Mesenchymal stem cell (in vitro differentiated cells and primary cell): Measurements from ENCODE around the gene LRRK2.

Source experiments
- DNase-seq: peaks from one replicate; pipeline ENCODE4 v3.0.0-alpha.2; 2013
- H2AFZ ChIP-seq: one replicate; pipeline ENCODE4 v1.6.1; 2013; ENCODE audit warnings: low read depth, mild to moderate bottlenecking, control low read depth, inconsistent platforms, low read length, moderate library complexity
- H2AK5ac ChIP-seq: 2 replicates; pipeline ENCODE4 v1.6.1; 2013; ENCODE audit warnings: low read length, moderate library complexity, mild to moderate bottlenecking, inconsistent platforms; ENCODE audit not compliant: severe bottlenecking
- H2BK120ac ChIP-seq: one replicate; pipeline ENCODE4 v1.6.1; 2013; ENCODE audit warnings: low read depth, mild to moderate bottlenecking, inconsistent platforms, low read length, moderate library complexity
- H2BK12ac ChIP-seq, 2 experiments: one replicate each; pipeline ENCODE4 v1.6.1; 2013; ENCODE audit warnings: inconsistent platforms in 2 of 2, low read length in 2 of 2, mild to moderate bottlenecking in 2 of 2, moderate library complexity in 2 of 2, control low read depth in 1 of 2
- H2BK15ac ChIP-seq: one replicate; pipeline ENCODE4 v1.6.1; 2013; ENCODE audit warnings: mild to moderate bottlenecking, low read depth, inconsistent platforms; ENCODE audit not compliant: poor library complexity, severe bottlenecking
- H2BK5ac ChIP-seq: 2 replicates; pipeline ENCODE4 v1.6.1; 2013; ENCODE audit warnings: low read depth, mild to moderate bottlenecking, low read length, control low read depth, inconsistent platforms; ENCODE audit not compliant: poor library complexity, severe bottlenecking
- H3K14ac ChIP-seq, 2 experiments: one replicate each; pipeline ENCODE4 v1.6.1; 2013; ENCODE audit warnings: inconsistent platforms in 2 of 2, low read length in 2 of 2, control low read depth in 1 of 2, mild to moderate bottlenecking in 1 of 2, moderate library complexity in 1 of 2
- H3K18ac ChIP-seq, 2 experiments: one replicate each; pipeline ENCODE4 v1.6.1; 2013; ENCODE audit warnings: inconsistent platforms in 2 of 2, low read length in 2 of 2, control low read depth in 1 of 2, low read depth in 1 of 2, mild to moderate bottlenecking in 1 of 2
- H3K23ac ChIP-seq, 2 experiments: one replicate each; pipeline ENCODE4 v1.6.1; 2013; ENCODE audit warnings: inconsistent platforms in 2 of 2, low read length in 2 of 2, mild to moderate bottlenecking in 2 of 2, moderate library complexity in 2 of 2, control low read depth in 1 of 2
- H3K27ac ChIP-seq: 2 replicates; pipeline ENCODE4 v1.5.1; 2013; ENCODE audit warnings: mild to moderate bottlenecking, moderate library complexity, low read length, control low read depth, inconsistent platforms; ENCODE audit not compliant: poor library complexity, severe bottlenecking
- H3K27me3 ChIP-seq, 2 experiments: 2 replicates each; pipeline versions ENCODE4 v1.6.1 to v1.7.0; 2013; ENCODE audit warnings: low read length in 2 of 2, mild to moderate bottlenecking in 2 of 2, moderate library complexity in 2 of 2, control low read depth in 1 of 2, inconsistent platforms in 1 of 2; ENCODE audit not compliant: control insufficient read depth in 1 of 2, insufficient read depth in 1 of 2
- H3K36me3 ChIP-seq, 2 experiments: 2 replicates each; pipeline versions ENCODE4 v1.6.1 to v1.7.0; 2013; ENCODE audit warnings: low read length in 2 of 2, control low read depth in 1 of 2, inconsistent platforms in 1 of 2, low read depth in 1 of 2, mild to moderate bottlenecking in 1 of 2; ENCODE audit not compliant: insufficient read depth in 2 of 2, control insufficient read depth in 1 of 2
- H3K4ac ChIP-seq, 2 experiments: one replicate each; pipeline ENCODE4 v1.6.1; 2013; ENCODE audit warnings: inconsistent platforms in 2 of 2, low read length in 2 of 2, mild to moderate bottlenecking in 2 of 2, moderate library complexity in 2 of 2, control low read depth in 1 of 2, low read depth in 1 of 2
- H3K4me1 ChIP-seq: 2 replicates; pipeline ENCODE4 v1.6.1; 2013; ENCODE audit warnings: low read depth, low read length, control low read depth; ENCODE audit not compliant: control insufficient read depth, insufficient read depth
- H3K4me2 ChIP-seq: 2 replicates; pipeline ENCODE4 v1.6.1; 2013; ENCODE audit warnings: low read length, mild to moderate bottlenecking, inconsistent platforms; ENCODE audit not compliant: poor library complexity, severe bottlenecking
- H3K4me3 ChIP-seq, 2 experiments: 2 replicates each; pipeline versions ENCODE4 v1.5.1 to v1.7.0; 2013; ENCODE audit warnings: low read length in 2 of 2, mild to moderate bottlenecking in 2 of 2, control low read depth in 1 of 2, low read depth in 1 of 2; ENCODE audit not compliant: insufficient read depth in 1 of 2
- H3K79me1 ChIP-seq: replicated peaks from 2 replicates; pipeline ENCODE4 v1.6.1; 2013; ENCODE audit warnings: mild to moderate bottlenecking, control low read depth, low read length, inconsistent platforms; ENCODE audit not compliant: poor library complexity, severe bottlenecking
- H3K9ac ChIP-seq: 2 replicates; pipeline ENCODE4 v1.7.0; 2013; ENCODE audit warnings: mild to moderate bottlenecking, low read length, moderate library complexity
- H3K9me3 ChIP-seq: 2 replicates; pipeline ENCODE4 v1.7.0; 2013; ENCODE audit warnings: mild to moderate bottlenecking, low read length; ENCODE audit not compliant: control insufficient read depth
- H4K8ac ChIP-seq: one replicate; pipeline ENCODE4 v1.6.1; 2013; ENCODE audit warnings: inconsistent platforms, mild to moderate bottlenecking, low read length, moderate library complexity
- H4K91ac ChIP-seq: one replicate; pipeline ENCODE4 v1.6.1; 2013; ENCODE audit warnings: mild to moderate bottlenecking, low read length, inconsistent platforms
- WGBS: methylation state at CpG from one replicate; pipeline ENCODE4 v1.1.7; 2013; ENCODE audit warnings: mixed read lengths; 5-methylcytosine and 5-hydroxymethylcytosine counted together

LRRK2 gene

GRCh38 chr12:40335991-40336390, 111.2 kb downstream of the LRRK2 start:
- no peak overlapping the region for H2BK15ac ChIP-seq
- no peak overlapping the region for H3K27ac ChIP-seq
- no peak overlapping the region for H3K4me2 ChIP-seq
- H2BK12ac ChIP-seq, result no peak overlapping the region
- H3K4me3 ChIP-seq, result no peak overlapping the region
- no peak overlapping the region for H4K91ac ChIP-seq
- H3K23ac ChIP-seq, result no peak overlapping the region
- peaks cover 12% of the 10 kb centered on the region for H3K9me3 ChIP-seq
- no peak overlapping the region for H3K9ac ChIP-seq
- H2BK5ac ChIP-seq, result no peak overlapping the region
- H3K4me1 ChIP-seq, result no peaks in the 10 kb centered on the region
- H3K18ac ChIP-seq, result no peak overlapping the region
- no peak overlapping the region for H3K4ac ChIP-seq
- no peak overlapping the region for H2AFZ ChIP-seq
- no peak overlapping the region for H4K8ac ChIP-seq
- H3K36me3 ChIP-seq, result peaks cover 0 to 15% of the 10 kb centered on the region in 2 experiments
- 92% methylated on average over 2 of the region's 2 CpGs for WGBS
- DNase-seq, result no peak
- no peak overlapping the region for H2BK120ac ChIP-seq
- no peaks in the 10 kb centered on the region for H3K27me3 ChIP-seq
- H3K79me1 ChIP-seq, result no peaks in the 10 kb centered on the region
- no peak overlapping the region for H2AK5ac ChIP-seq
- H3K14ac ChIP-seq, result no peak overlapping the region

- Histone ChIP-seq H2BK15ac (no peak overlapping the region), H2BK12ac (no peak overlapping the region), H3K4me3 (no peak overlapping the region), H3K27ac (no peak overlapping the region), H2BK120ac (no peak overlapping the region), H3K4ac (no peak overlapping the region), H3K14ac (no peak overlapping the region), H2BK5ac (no peak overlapping the region), H3K18ac (no peak overlapping the region), H3K27me3 (no peaks in the 10 kb centered on the region), H2AK5ac (no peak overlapping the region), H4K8ac (no peak overlapping the region), H3K36me3 (peaks cover 0 to 11% of the 10 kb centered on the region in 2 experiments), H3K23ac (no peak overlapping the region), H3K4me1 (no peaks in the 10 kb centered on the region), H4K91ac (no peak overlapping the region), H3K9ac (no peak overlapping the region), H3K9me3 (peaks cover 5% of the 10 kb centered on the region), H3K79me1 (no peaks in the 10 kb centered on the region), H2AFZ (no peak overlapping the region), H3K4me2 (no peak overlapping the region)
- no CpG with 5 or more reads among the region's 1 CpG for WGBS
- peak; percentile 17 for DNase-seq
Measured at GRCh38 chr12:40336573-40337199, 111.9 kb downstream of the LRRK2 start.

GRCh38 chr12:40338071-40338470, 113.3 kb downstream of the LRRK2 start:
- no peak overlapping the region for H3K9ac ChIP-seq
- H3K79me1 ChIP-seq, result no peaks in the 10 kb centered on the region
- H2AFZ ChIP-seq, result no peak overlapping the region
- H3K14ac ChIP-seq, result no peak overlapping the region
- H4K91ac ChIP-seq, result no peak overlapping the region
- no peak overlapping the region for H2BK5ac ChIP-seq
- no peak overlapping the region for H3K18ac ChIP-seq
- DNase-seq, result no peak
- no peak overlapping the region for H4K8ac ChIP-seq
- no peaks in the 10 kb centered on the region for H3K27me3 ChIP-seq
- no peak overlapping the region for H3K4me3 ChIP-seq
- 63% methylated on average over 1 of the region's 1 CpG for WGBS
- H2BK120ac ChIP-seq, result no peak overlapping the region
- no peak overlapping the region for H3K23ac ChIP-seq
- no peak overlapping the region for H3K27ac ChIP-seq
- no peak overlapping the region for H2AK5ac ChIP-seq
- no peak overlapping the region for H3K4me2 ChIP-seq
- H3K4ac ChIP-seq, result no peak overlapping the region
- no peak overlapping the region for H2BK15ac ChIP-seq
- no peaks in the 10 kb centered on the region for H3K9me3 ChIP-seq
- H3K4me1 ChIP-seq, result no peaks in the 10 kb centered on the region
- H3K36me3 ChIP-seq, result peaks cover 0 to 8% of the 10 kb centered on the region in 2 experiments
- H2BK12ac ChIP-seq, result no peak overlapping the region

GRCh38 chr12:40338621-40339020, 113.8 kb downstream of the LRRK2 start:
- H4K91ac ChIP-seq, result no peak overlapping the region
- H3K9ac ChIP-seq, result no peak overlapping the region
- no peaks in the 10 kb centered on the region for H3K27me3 ChIP-seq
- H3K18ac ChIP-seq, result no peak overlapping the region
- no peak overlapping the region for H2BK120ac ChIP-seq
- no peak overlapping the region for H2AFZ ChIP-seq
- no peak for DNase-seq
- peaks cover 0 to 8% of the 10 kb centered on the region in 2 experiments for H3K36me3 ChIP-seq
- H3K79me1 ChIP-seq, result no peaks in the 10 kb centered on the region
- H2BK12ac ChIP-seq, result no peak overlapping the region
- H3K4me1 ChIP-seq, result no peaks in the 10 kb centered on the region
- H2BK5ac ChIP-seq, result no peak overlapping the region
- H3K23ac ChIP-seq, result no peak overlapping the region
- no peak overlapping the region for H4K8ac ChIP-seq
- H3K27ac ChIP-seq, result no peak overlapping the region
- no peak overlapping the region for H3K4me2 ChIP-seq
- H3K4me3 ChIP-seq, result no peak overlapping the region
- no peak overlapping the region for H2BK15ac ChIP-seq
- no peak overlapping the region for H2AK5ac ChIP-seq
- no peaks in the 10 kb centered on the region for H3K9me3 ChIP-seq
- H3K14ac ChIP-seq, result no peak overlapping the region
- H3K4ac ChIP-seq, result no peak overlapping the region
